ENCODE results near the gene WDR72. TPM values are rescaled to one million over a fixed set of nuclear protein-coding genes. Genes with fewer than 3 reads are reported as not detected.

WDR72 gene
- total RNA-seq, 1 donor from 2014 or later: 2.0 TPM

DNA sequence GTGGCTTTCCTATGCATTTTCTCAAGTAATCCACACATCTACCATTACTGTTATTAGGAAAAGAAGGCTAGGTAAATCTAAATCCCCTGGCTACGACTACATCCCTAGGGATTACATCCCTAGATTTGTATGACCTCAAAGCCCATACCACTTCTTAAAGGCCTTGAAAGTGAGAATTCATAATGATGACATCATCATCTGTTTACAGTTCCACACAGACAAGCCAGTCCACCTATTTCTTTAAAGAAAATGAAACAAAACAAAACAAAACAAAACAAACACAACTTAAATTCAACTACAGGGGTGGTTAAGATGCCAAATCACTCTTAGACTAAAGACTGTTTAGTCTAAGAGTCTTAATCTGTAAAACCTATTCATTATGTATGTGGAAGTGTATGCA, 5.7 kb downstream of the WDR72 start:
- Mint-ChIP-seq H3K9me3 (peaks cover 7% of the 10 kb centered on the region), H3K4me1 (ENCODE audit: unreplicated experiment) (no peaks in the 10 kb centered on the region), H3K27ac (no peak overlapping the region), H3K36me3 (no peaks in the 10 kb centered on the region), H3K27me3 (peaks cover 10% of the 10 kb centered on the region), H3K4me3 (no peak overlapping the region)
- no peak for DNase-seq (ENCODE audit: extremely low spot score, unreplicated experiment)
- TF ChIP-seq, protein P1, sequence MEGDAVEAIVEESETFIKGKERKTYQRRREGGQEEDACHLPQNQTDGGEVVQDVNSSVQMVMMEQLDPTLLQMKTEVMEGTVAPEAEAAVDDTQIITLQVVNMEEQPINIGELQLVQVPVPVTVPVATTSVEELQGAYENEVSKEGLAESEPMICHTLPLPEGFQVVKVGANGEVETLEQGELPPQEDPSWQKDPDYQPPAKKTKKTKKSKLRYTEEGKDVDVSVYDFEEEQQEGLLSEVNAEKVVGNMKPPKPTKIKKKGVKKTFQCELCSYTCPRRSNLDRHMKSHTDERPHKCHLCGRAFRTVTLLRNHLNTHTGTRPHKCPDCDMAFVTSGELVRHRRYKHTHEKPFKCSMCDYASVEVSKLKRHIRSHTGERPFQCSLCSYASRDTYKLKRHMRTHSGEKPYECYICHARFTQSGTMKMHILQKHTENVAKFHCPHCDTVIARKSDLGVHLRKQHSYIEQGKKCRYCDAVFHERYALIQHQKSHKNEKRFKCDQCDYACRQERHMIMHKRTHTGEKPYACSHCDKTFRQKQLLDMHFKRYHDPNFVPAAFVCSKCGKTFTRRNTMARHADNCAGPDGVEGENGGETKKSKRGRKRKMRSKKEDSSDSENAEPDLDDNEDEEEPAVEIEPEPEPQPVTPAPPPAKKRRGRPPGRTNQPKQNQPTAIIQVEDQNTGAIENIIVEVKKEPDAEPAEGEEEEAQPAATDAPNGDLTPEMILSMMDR (conservative IDR thresholded peaks at IDR 0.05): no peak

DNA sequence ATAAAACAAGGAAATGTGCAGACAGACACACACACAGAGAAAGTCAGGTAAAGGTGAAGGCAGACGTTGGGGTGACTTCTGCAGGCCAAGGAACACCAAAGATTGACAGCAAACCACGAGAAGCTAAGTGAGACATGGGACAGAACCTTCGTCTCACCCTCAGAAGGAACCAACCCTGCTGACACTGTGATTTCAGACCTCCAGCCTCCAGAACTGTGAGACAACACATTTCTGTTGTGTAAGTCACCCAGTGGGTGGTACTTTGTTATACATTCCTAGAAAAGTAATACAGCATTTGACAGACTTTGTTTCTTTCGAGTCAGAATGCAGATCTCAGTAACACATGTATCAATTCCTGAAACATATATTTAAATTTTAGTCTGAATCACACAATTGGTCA, 7.1 kb downstream of the WDR72 start:
- TF ChIP-seq, protein P1 (conservative IDR thresholded peaks at IDR 0.05): no peak
- Mint-ChIP-seq H3K27ac (no peak overlapping the region), H3K4me1 (ENCODE audit: unreplicated experiment) (no peaks in the 10 kb centered on the region), H3K9me3 (peaks cover 7% of the 10 kb centered on the region), H3K4me3 (no peak overlapping the region), H3K27me3 (no peaks in the 10 kb centered on the region), H3K36me3 (no peaks in the 10 kb centered on the region)
- no peak for DNase-seq (ENCODE audit: extremely low spot score, unreplicated experiment)

DNA sequence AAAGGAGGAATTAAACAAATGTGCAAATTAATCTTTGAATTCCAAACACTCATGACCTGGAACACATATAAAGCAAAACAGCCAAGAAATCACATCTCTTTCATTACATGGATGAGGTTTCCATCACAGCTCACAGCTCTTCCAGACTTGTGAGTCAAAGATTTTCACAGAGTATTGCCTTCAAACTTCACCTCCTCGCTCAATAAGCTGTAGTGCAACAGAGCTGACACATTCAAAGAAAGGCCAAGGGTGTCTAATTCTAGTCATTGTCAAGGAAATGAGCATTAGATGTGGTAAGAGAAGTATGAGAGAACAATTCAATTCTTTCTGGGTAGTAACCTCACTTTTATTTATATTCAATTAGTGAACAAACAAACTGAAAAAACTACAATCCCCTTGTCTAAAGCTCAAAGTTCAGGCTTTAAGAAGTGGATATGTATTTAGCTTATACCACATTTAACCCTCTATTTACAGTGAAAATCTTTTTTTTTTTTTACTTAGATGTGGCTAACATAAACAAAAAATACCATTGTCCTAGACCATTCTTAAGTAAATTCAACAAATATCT, 11.9 kb downstream of the WDR72 start:
- Mint-ChIP-seq H3K27me3 (no peaks in the 10 kb centered on the region), H3K9me3 (peaks cover 7% of the 10 kb centered on the region), H3K4me3 (no peak overlapping the region), H3K27ac (no peak overlapping the region), H3K4me1 (ENCODE audit: unreplicated experiment) (no peaks in the 10 kb centered on the region), H3K36me3 (no peaks in the 10 kb centered on the region)
- DNase-seq (ENCODE audit: extremely low spot score, unreplicated experiment): no peak
- TF ChIP-seq, protein P1 (conservative IDR thresholded peaks at IDR 0.05): no peak

DNA sequence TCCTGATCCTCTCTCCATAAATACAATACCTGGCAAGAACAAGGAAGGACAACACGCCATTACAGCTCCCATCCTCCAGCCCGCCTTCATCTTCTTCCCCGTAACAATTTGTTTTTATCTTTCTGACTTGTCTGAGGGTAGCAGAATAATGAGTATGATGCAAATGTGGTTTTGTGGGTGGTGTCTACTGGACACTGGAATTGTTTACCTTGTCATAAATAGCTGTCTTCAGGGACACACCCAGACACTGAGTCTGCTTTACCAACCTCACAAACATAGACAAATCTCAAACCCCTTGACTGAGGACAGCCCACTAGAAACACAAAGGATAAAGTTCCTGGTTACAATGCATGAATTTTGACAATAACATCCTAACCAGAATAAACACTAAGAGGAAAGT, 13.4 kb downstream of the WDR72 start:
- H3K9me3 Mint-ChIP-seq: peaks cover 7% of the 10 kb centered on the region

DNA sequence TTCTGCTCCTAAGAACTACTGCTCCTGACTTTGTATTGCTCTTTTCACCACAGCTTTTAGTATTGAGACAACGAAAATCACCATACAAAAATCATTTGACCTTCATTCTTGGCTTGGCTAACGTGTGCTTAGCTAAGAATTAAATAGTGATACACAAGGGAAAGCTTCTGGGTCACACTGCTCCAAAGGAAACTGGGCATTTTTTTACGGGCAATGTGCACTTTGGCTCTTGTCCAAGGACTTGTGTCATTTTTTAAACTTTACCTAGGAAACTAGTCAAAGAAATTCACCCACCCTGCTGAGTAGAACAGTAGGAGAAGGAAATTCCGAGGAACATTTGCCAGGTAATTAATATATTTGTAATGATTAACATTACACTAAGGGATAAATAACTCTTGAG, 19.8 kb downstream of the WDR72 start:
- H3K27me3 Mint-ChIP-seq: no peaks in the 10 kb centered on the region
- no peak overlapping the region for H3K4me3 Mint-ChIP-seq
- no peak for DNase-seq (ENCODE audit: extremely low spot score, unreplicated experiment)
- no peaks in the 10 kb centered on the region for H3K9me3 Mint-ChIP-seq
- H3K27ac Mint-ChIP-seq: no peak overlapping the region
- no peaks in the 10 kb centered on the region for H3K36me3 Mint-ChIP-seq
- TF ChIP-seq, protein P1 (conservative IDR thresholded peaks at IDR 0.05): no peak
- no peaks in the 10 kb centered on the region for H3K4me1 Mint-ChIP-seq (ENCODE audit: unreplicated experiment)

More for the DNA sequence above, 13.4 kb downstream of the WDR72 start:
- Mint-ChIP-seq H3K36me3 (no peaks in the 10 kb centered on the region), H3K27ac (no peak overlapping the region), H3K4me1 (ENCODE audit: unreplicated experiment) (no peaks in the 10 kb centered on the region), H3K27me3 (no peaks in the 10 kb centered on the region), H3K4me3 (no peak overlapping the region)
- DNase-seq (ENCODE audit: extremely low spot score, unreplicated experiment): no peak
- TF ChIP-seq, protein P1 (conservative IDR thresholded peaks at IDR 0.05): no peak

DNA sequence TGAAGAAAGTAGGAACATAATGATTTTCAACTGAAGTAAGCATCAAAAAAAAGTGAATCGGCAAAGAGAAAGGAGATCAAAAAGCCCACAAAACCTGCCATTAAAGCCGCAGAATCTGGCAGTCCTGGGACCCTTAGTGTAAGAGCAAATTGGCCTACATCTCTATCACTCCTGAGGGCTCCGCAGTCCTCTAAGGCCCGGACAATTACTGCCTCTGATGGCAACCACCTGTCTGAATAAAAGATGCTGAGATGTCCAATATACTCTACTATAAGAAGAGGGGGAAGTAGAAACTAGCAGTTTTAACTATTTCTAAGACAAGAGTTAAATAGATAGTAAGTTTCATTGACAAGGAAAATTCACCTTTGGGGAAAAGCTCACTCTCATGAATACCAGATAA, 20.3 kb downstream of the WDR72 start:
- H3K4me1 Mint-ChIP-seq (ENCODE audit: unreplicated experiment): no peaks in the 10 kb centered on the region

More for the DNA sequence above, 20.3 kb downstream of the WDR72 start:
- TF ChIP-seq, protein P1 (conservative IDR thresholded peaks at IDR 0.05): no peak
- no peaks in the 10 kb centered on the region for H3K36me3 Mint-ChIP-seq
- no peak for DNase-seq (ENCODE audit: extremely low spot score, unreplicated experiment)
- no peak overlapping the region for H3K27ac Mint-ChIP-seq
- H3K27me3 Mint-ChIP-seq: no peaks in the 10 kb centered on the region
- no peak overlapping the region for H3K4me3 Mint-ChIP-seq
- H3K9me3 Mint-ChIP-seq: no peaks in the 10 kb centered on the region
